ENCODE data around the gene C5orf15.

Gene C5orf15

DNA sequence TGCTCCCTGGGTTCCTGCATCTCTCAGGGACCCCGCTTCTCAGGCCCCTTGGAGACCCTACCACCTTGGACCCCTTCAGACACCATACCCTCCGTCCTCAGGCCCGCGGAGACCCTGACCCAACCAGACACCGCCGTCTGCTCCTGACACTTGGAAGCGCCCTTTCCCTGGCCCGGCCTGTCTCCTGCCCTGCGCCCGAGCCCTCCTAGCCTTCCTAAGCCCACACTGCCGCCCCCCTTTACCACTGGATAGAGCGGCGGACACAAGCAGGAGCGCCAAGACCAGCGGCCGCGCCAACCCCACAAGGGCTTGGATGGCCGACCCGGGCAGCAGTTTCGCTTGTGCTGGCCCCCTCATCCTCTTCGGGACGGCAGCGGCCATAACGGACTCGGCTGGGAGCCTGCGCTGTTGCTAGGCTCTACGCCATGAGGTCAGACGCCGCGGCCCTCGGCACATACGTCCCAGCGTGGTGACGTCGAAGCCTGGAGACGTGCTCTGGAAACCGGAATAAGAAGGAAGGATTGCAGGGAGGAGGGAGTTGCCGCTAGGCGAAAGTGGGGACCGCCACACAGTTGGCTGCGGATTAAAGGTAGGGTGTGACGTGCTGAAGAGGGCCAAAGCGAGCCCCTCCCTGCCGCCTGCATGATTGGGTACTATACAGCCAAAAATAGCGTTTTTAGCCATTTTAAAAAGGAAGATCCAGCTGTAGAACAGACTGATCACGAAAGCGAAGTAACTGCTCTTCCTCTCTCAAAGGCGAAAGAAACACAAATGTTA lies at the start of gene C5orf15:
C5orf15 (minus strand) TSS at position 422 of the 777 bp plus-strand sequence; CDS start at position 381, 41 bp downstream.
- DNase-seq, result peak; percentile 92

DNA sequence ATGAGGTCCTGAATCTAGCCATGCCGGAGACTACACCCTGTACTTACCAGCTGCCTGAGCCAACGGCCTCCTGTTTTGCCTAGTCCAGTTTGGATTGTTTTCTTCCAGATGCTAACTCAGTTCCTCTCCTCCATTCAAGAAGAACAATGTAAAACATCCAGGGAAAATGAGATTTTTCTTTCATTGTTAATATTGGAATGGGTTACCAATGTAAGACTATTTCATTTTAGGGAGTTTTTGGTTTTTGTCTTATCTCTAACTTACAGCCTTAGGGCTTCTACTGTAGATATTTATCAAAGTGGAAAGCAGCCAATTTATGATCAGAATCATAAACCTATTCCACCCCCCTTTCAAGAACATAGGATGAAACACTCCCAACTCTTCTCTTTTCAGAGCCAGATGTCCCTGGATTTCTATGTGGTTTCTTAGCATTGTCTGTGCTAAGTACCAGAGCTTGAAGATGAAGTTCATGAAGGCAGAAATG lies 39.9 kb upstream of the C5orf15 start:
- no peak for DNase-seq

DNA sequence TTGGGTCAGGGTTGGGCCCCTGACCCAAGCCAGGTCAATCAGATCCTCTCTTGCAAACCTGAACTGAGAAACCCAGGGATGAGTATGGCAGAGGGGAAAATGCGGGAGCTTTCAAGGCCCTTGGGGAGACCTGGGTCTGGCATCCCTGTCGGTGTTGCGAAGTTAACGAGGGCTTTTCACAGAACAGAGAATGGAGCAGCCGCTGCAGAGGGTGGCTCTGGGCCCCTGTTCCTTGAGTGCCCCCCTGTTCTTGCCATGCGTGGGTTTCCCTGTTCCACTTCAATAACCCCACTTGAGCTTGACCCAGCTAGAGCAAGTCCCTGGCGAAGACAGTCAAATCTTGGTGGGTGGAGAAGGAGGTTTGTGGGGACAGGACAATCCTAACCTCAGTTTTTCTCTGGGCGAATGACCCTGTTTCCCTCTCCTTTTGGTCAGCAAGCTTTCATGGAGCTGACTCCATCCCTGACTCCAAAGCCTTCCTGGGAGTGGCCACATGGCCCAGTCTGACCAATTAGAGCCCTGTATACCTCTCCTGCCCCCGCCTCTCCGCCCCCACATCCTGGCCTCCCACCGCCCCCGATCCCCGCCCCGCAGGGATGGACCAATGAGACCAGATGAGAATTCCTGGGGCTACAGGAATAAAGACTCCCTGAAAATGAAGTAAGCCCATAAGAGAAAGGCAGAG lies 39.3 kb upstream of the C5orf15 start:
- no peak for DNase-seq

DNA sequence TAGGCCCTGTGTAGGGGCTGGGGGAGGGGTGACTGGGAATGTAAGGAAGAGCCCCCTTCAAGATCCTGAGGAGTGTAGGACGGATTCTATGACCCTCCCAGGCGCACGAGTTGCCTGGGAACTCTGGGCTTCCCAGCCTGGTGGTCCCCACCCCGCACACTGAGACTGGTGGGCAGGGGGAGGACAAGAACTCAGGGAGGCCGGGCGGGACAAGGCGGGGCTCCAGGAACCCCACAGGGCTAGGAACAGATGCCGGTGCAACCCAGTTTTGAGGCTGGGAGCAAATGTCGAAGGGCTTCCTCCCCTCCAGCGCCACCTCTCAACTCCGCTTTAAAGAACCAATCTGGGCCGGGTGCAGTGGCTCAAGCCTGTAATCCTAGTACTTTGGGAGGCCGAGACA lies 37.7 kb upstream of the C5orf15 start:
- DNase-seq, result no peak

DNA sequence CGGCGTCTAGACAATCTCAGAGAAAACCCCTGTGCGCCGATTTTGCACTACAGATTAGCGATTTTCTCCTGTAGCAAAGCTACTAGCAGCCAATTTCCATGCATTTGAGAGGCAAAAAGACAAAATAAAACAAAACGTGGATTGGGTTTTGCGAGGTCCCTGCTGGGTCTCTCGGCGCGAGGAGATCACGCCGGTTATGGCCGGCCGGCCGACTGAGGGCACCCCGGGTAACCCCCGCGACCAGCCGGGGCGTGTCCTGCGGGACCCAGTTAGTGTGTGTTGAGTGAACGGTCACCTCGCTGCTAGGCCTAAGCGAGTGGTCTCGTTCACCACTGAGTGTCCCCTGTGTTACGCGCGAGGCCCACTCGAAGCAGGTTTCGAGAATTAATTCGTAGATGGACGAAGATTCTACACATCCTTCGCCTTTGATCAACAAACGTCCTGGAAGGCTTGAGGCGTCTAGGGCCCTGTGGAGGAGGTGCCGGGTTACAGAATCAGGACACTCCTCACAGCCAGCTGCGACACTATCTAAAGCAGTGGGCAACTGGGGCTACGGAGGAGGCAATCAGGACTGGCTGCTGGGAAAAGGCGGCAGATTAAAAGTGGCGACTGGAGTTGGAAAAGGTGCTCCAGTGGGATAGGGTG lies 37.1 kb upstream of the C5orf15 start:
- no peak for DNase-seq

DNA sequence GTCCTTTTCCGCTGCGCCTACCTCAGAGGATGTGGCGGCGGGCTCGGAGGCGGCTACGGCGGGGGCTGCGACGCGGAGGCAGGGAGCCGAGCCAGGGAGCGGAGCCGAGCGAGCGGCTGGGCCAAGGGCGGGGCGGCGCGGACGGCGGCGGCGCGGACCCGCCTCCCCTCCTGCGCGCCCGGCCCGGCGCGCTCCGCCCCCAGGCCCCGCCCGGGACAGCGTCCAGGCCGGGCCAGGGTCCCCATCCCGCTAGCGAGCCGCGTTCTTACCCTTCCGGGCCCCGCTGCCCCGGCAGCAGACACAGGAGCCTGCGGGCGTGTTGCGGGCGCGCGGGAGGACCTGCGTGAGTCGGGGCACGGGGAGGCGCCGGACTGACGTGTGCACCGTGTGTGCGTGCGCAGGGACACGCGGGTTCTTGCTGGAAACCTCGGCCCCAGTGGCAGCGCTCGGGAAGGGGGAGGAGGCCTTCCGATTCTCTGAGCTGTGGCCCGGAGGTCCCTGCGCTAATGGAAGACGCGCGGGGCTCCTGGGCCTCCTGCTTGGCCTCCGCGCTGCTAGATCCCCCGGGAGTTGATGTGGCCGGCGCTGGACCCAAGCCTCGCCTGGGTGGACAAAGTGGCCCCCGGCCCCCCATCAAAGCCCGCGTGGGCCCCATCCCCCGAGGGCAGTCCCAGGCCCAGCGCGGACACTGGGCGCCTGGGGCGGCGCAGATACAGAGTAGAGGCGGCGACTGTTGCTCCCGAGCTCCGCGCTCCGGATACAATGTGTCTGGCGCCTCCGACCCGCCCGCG lies 36.4 kb upstream of the C5orf15 start, which contains the start of gene VDAC1:
VDAC1 (minus strand) TSS at position 350 of the 791 bp plus-strand sequence. CDS start 11,963 bp downstream, outside the sequence.
- DNase-seq, result peak; percentile 80

DNA sequence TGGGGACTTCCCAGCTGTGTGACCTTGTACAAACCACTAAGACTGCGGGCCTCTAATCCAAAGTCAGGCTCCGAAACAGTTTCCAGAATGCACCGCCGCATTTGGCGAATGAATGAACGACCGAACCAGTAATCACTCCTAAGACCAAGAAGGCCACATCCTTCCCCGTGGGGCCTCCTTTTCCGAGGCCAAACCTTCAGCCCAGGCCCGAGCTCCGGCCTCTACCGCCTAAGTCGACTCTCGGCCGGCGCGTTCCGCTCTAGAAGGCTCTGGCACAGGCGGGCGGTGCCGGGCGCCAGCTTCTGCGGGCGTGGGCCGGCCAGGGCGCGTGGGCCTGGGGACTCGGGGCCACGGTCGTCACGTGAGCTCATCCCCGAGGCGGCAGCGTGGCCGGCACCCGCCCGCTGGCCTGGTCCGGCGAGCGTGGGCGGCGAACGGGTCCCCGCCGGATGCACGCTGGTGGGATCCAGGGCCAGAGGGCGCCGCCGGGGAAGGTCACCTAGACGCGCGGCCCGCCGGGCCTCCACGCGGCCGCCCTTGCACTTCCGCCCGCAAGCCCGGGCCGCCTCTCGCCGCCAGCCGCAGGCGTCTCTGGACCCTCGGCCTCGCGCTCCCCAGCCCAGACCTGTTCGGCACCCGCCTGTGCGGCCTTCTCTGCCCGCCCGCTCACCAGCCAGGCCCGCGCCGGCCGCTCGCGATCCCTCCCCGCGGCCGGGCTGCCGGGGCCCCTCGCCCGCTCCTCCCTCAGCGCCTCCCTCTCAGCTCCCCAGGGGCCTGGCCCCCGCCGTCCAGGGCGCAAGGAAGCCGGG lies 35.6 kb upstream of the C5orf15 start:
- DNase-seq, result no peak

DNA sequence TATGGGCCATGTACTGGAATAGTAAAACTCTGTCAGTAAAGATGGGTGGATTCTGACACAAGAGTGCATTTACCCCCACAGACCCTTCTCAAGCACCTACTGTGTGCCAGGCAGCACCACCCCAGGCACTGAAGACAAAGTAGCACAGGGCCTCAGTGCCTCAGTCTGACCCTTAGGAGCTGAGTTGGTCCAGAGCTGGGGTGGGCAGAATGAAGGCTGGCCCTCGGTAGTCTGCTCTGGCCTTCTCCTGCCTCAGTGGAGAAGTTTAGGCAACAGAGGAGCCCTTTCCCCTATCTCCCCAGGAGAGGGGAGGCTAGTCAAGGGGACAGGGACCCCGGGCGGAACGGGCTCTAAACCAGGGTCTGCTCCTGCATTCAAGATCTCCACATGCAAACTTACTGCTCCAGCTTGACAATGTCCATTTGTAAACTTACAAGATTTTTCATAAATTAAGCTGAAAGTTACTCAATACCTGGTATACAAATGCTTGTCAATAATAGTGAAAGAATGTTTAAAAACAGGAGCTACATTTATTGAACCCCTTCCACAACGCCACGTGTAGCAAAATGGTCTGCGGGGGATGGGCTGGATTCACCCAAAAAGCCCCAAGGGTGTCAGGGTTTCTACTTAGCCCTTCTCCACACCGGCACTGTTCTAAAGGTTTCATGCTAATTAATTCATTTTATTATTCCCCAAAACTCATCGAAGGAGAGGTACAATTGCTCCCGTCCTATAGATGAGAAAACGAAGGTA lies 34.8 kb upstream of the C5orf15 start:
- DNase-seq, result no peak

DNA sequence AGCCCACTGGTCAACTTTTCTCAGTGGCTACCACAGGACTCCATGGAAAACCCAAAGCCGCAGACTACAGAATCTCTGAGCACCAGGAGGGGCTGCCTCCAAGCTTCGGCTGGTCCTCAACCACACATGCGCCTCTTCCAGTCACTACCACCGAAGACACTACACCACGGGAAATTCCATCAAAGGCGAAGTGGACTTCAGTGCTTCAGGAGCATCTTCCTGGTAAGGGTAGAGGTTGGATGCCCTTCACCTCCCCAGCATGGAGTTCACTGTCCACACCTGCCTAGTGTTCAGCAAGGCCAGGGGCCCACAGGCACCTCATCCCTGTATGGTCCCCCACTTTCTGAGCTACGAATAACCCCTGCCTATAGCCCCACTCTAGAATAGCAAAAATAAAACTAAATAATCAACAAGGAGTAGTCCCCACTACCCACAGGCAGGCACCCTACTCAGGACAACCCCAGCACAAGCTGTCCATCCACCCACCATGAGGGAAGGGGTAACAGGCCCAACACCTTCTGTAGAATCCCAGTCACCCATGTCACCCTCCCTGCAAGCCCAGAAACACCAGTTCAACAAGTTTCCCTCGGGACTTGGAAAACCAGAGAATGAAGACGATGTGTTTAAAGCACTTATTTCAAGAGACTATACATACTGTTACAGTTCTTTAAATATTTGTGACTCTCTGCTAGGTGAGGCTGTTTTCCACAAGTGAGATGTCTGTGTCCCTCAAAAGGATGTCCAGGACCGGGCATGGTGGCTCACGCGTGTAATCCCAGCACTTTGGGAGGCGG lies 33.7 kb upstream of the C5orf15 start:
- no peak for DNase-seq

DNA sequence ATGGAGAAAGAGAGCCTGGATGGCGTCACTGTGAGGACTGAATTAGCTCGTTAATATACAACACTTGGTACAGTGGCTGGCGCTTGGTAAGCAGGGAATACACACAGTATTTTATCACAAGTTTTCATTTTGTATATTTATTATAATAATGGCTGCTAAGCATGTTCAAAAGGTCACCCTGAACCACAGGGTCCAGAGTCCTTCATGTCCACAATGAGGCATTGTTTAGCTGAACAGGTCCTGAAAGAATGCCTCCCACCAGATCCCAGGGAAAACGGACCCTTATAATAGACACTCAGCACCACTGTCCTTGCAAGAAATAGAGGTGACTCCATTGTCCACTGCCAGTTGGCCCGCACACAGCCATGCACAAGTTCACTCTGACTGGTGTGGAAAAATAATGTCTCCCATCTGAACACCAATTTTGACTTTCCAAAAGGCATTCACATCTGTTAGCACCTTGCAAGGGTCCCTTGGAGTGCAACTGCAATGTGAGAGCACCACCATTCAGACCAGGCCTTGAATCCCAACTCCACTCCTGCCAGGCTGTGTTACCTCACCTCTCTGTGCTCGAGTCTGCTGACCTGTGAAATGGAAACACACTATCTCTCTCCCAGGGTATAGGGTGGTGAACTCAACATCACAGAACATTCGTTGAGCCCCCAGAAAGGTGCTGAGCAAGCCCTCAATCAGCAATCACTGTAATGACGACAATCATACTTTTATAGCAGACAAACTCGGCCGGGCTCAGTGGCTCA lies 32.5 kb upstream of the C5orf15 start:
- no peak for DNase-seq

DNA sequence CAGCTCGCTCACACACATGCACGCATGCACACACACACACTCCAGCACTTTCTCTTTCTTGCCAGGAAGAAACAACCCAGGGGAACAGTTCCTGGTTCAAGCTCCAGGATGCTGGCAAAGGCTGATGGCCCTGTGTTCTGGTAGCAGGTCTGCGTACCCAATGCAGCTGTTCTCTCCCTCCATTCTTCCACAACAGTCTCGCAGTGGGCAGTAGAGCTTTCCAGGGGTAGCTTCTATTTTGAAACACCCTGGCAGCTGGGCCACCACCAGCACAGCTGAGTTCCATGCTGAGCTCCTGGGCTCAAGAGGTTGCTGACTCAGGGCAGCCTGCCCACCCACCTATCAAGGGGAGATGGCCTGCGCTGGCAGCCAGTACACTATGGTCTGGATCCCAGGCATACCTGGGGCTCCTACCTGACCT lies 31.7 kb upstream of the C5orf15 start:
- DNase-seq, result no peak

DNA sequence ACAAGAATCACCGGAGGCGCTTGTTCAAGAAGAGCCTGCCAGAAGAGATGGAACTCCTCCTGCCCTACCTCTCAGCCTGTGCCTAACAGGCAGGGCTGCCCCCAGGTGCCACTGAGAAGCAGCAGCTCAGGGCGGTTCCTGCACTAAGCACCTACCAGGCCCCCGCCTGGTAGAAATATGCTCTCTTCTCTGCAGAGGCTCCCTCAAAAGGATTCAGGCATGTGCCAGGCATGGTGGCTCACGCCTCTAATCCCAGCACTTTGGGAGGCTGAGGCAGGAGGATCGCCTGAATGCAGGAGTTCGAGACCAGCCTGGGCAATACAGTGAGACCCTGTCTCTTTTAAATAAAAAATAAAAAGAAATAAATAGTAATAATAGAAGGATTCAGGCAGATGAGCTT lies 30.4 kb upstream of the C5orf15 start:
- DNase-seq, result no peak

DNA sequence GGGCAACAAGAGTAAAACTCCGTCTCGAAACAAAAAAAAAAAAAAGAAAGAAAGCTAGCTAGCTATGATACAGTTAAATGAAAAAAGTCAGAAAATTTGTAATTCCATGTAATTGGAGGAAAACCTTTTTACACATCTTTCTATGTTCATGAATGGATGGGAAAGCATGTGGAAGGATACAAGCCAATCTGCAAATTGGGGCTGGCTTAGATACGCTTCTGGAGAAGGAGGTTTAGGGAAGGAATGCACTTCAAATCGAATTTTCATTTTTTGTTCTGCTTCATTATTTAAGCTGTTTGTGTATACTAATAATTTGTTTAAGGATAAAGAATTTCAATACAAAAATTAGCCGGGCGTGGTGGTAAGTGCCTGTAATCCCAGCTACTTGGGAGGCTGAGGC lies 29.6 kb upstream of the C5orf15 start:
- no peak for DNase-seq

DNA sequence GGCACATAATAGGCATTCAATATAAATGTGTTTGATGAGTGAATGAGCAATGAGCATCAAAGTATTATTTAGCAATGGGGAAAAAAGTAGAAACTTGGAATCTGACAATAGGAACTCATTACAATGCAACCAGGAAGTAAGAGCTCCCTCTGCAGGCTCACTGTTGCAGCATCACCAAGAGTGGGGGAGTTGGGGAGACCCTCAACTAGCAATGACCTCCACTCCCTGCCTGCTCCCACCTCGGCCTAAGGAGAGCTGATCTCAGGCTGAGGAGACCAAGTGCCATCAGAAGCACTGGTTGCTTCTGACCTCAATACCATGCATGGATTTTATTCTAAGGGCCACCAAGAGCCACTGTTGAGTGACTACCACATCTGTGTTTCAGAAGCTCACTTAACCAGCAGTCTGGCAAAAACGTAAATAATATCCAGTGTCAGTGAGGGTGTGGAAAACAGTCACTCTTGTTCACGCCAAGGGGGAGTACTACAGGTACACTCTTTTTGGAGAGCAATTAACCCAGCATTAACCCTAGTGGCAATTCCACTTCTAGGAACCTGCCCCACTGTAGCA lies 28.3 kb upstream of the C5orf15 start:
- no peak for DNase-seq

DNA sequence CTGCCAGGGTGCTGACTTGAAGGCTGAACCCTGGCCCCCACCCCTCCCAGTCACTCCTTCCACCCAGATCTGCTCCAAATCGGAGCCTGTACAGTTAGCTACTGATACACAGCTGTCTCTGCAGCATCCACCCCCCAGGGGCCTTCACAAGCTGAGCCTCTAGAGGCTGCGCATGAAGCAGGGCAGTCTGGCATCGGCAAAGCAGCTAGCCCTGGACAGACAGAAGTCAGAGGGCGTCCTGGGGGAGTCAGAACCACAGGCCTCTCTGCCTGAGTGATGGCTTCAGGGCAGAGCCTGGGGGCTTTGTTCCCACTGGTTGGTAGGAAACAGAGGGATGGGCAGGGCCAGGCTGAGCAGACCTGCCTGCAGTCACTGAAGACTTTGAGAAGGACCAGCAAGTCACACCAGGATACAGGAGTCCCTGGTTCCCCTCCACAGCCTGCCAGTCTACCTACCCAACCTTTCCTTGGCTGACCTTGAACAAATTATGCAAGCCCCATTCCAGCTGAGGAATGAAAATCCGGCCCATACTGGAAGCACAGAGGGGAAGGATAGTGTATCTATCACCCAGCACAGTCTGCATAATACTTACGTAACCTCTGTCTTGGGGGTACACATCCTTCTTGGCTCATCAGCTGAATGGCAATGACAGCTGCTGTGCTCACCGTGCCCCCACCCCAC lies 27.6 kb upstream of the C5orf15 start:
- no peak for DNase-seq

DNA sequence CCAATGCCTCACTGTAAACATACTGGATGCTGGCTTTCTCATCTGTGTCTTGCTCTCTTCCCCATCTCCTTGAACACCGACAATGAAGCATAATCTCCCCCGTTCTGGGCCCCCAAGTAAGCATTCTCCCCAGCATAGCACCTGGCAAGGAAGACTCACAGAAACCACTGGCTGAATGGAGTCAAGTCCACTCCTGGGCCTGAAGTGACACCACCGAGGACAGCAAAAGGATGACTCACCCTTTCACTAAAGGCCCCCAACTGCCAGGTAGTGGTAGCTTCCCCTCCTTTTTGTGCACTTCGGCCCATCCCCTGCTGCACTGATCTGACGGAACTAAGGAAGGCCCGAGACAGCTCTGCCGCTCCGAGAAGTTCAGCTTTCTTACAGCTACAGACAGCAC lies 26.9 kb upstream of the C5orf15 start:
- DNase-seq, result no peak

DNA sequence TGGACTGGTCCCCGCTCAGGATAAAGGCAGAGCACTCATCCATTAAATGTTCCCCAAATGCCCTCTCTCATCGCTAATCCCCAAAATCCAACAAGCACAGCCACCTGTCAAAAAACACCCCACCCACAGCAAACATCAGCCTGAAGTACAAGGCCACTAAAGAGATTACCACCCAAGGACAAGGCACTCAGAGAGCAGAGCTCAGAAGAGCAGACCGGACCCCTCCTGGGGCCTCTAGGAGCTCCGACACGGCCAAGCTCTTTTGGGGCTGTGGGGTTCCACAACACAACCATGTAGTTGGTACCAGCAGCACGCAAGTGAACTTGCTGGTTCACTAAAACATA lies 26.5 kb upstream of the C5orf15 start:
- DNase-seq, result no peak

DNA sequence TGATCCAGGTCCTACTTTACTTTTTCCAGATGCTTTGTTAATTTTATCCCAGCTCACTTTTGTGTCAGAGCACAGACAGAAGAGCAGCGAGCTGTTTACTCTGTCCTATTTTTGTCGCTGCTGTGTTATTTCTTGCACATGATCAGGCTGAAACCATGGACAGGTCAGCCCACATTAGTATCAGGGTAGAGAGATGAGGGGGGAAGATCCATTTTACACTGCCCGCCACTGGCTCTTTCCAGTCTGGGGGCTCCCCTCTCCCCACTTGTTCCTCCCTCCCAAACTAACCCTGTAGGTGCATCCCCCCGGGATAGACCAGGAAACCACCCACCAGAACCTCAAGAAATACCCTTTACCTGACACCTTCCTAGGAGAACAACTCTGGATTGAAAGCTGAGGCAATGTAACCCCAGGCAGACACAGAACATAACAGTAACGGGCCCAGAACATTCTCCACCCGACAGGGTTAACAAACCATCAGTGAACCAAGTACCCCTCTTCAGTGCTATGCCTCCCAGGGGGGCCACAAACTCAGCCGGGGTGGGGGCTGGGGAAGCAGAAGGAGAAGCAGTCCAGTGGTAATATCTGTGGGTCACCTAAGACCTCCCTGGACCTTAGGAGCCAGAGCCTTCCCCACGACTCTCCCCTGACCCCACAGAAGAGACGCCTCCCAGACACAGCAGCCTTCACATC lies 26.0 kb upstream of the C5orf15 start:
- DNase-seq, result no peak
